Suprapubic skin (tissue), 4 donors: ENCODE data around the gene NCAPH2. TPM values are rescaled to one million over a fixed set of nuclear protein-coding genes. Genes with fewer than 3 reads are reported as not detected.

Source experiments
- DNase-seq, 2 donors: peaks; one replicate each; pipeline ENCODE4 v3.0.0-alpha.2; 2019; ENCODE audit warnings: low spot score in 2 of 2
- H3K27ac ChIP-seq: fragments of 200-600 bp; sonication (generic); one replicate; pipeline ENCODE4 v1.5.1; 2019
- H3K27me3 ChIP-seq: fragments of 200-600 bp; sonication (generic); one replicate; pipeline ENCODE4 v1.5.1; 2019
- H3K36me3 ChIP-seq: fragments of 200-600 bp; sonication (generic); one replicate; pipeline ENCODE4 v1.5.1; 2019
- H3K4me1 ChIP-seq: fragments of 200-600 bp; sonication (generic); one replicate; pipeline ENCODE4 v1.5.1; 2019
- H3K4me3 ChIP-seq: fragments of 200-600 bp; sonication (generic); one replicate; pipeline ENCODE4 v1.5.1; 2019; ENCODE audit warnings: mild to moderate bottlenecking
- H3K9me3 ChIP-seq: fragments of 200-600 bp; sonication (generic); one replicate; pipeline ENCODE4 v1.5.1; 2019
- CTCF ChIP-seq, 2 donors: fragments of 200-600 bp in 1 of 2; fragments of 450-650 bp in 1 of 2; sonication (generic) in 1 of 2; IDR thresholded peaks; one replicate each; pipeline ENCODE4 v1.5.1; 2016 to 2019; ENCODE audit warnings: antibody characterized with exemption in 2 of 2, mild to moderate bottlenecking in 1 of 2, moderate library complexity in 1 of 2
- EP300 ChIP-seq: sonication (generic); formaldehyde crosslinking; IDR thresholded peaks from one replicate; pipeline ENCODE4 v1.6.1; 2017; ENCODE audit warnings: antibody characterized with exemption
- POLR2A ChIP-seq, 2 donors: fragments of 450-650 bp; IDR thresholded peaks; one replicate each; pipeline ENCODE4 v1.6.1; 2017; ENCODE audit warnings: antibody characterized with exemption in 2 of 2, mild to moderate bottlenecking in 2 of 2, moderate library complexity in 2 of 2
- POLR2AphosphoS5 ChIP-seq, 3 donors: sonication (generic); formaldehyde crosslinking; IDR thresholded peaks; one replicate each; pipeline ENCODE4 v1.6.1; 2017; ENCODE audit warnings: antibody characterized with exemption in 3 of 3
- WGBS: methylation state at CpG from one replicate; pipeline ENCODE4 v1.1.5; 2018; 5-methylcytosine and 5-hydroxymethylcytosine counted together
- total RNA-seq, 4 donors: library from RNA; depleted of rRNA; stranded (reverse); fragments of >200 nt; gene quantifications; one replicate each; pipeline ENCODE4 v1.1.0, GENCODE V29; 2016

Gene NCAPH2
- total RNA-seq, 4 donors from 2014 or later, result 39.6 to 51.9 (median 50.0) TPM

GRCh38 chr22:50525104-50525857 is 17.3 kb downstream of the NCAPH2 start, which contains the start of gene SCO2:
TSS of gene SCO2 (minus strand) at chr22:50525598. CDS start at chr22:50524411, 1,187 bp downstream.
- DNase-seq, result peak; percentile 97 to 98
- H3K4me1 ChIP-seq, result peaks cover 53% of the 10 kb centered on the region
- peak within 1 kb of the TSS; percentile 91 for H3K4me3 ChIP-seq
- H3K36me3 ChIP-seq, result peaks cover 38% of the 10 kb centered on the region
- 0% methylated on average over 4 of the region's 84 CpGs for WGBS
- H3K27ac ChIP-seq, result peak within 1 kb of the TSS; percentile 96
- no peaks in the 10 kb centered on the region for H3K27me3 ChIP-seq
- H3K9me3 ChIP-seq, result no peaks in the 10 kb centered on the region
- peak in 1 of 2 donors; percentile 64 for TF ChIP-seq POLR2A (IDR thresholded peaks at IDR 0.05)
- TF ChIP-seq CTCF (IDR thresholded peaks at IDR 0.05), result peak in 1 of 2 donors; percentile 62
- no peak for TF ChIP-seq EP300
- TF ChIP-seq POLR2AphosphoS5 (IDR thresholded peaks at IDR 0.05), result peak in 2 of 3 donors; percentile 86 to 94

GRCh38 chr22:50525858-50526107 is 17.8 kb downstream of the NCAPH2 start:
- H3K4me3 ChIP-seq, result peak overlapping the region; percentile 91
- H3K27me3 ChIP-seq, result no peaks in the 10 kb centered on the region
- peaks cover 58% of the 10 kb centered on the region for H3K4me1 ChIP-seq
- peak in 1 of 2 donors; percentile 91 for DNase-seq
- H3K27ac ChIP-seq, result peak overlapping the region; percentile 96
- no peak for TF ChIP-seq EP300
- no peak for TF ChIP-seq POLR2AphosphoS5 (IDR thresholded peaks at IDR 0.05)
- TF ChIP-seq CTCF (IDR thresholded peaks at IDR 0.05), result no peak
- no peak for TF ChIP-seq POLR2A (IDR thresholded peaks at IDR 0.05)
- WGBS, result no CpG with 5 or more reads among the region's 33 CpGs
- H3K9me3 ChIP-seq, result no peaks in the 10 kb centered on the region
- peaks cover 33% of the 10 kb centered on the region for H3K36me3 ChIP-seq

GRCh38 chr22:50526108-50526833 is 18.2 kb downstream of the NCAPH2 start:
- no peaks in the 10 kb centered on the region for H3K27me3 ChIP-seq
- H3K4me1 ChIP-seq, result peaks cover 63% of the 10 kb centered on the region
- peak overlapping the region; percentile 96 for H3K27ac ChIP-seq
- WGBS, result under 1% methylated on average over 14 of the region's 77 CpGs
- peaks cover 28% of the 10 kb centered on the region for H3K36me3 ChIP-seq
- DNase-seq, result peak in 1 of 2 donors; percentile 92
- H3K4me3 ChIP-seq, result peak overlapping the region; percentile 91
- H3K9me3 ChIP-seq, result no peaks in the 10 kb centered on the region
- TF ChIP-seq CTCF (IDR thresholded peaks at IDR 0.05), result peak; percentile 32 to 81
- TF ChIP-seq EP300, result no peak
- peak in 1 of 2 donors; percentile 20 for TF ChIP-seq POLR2A (IDR thresholded peaks at IDR 0.05)
- TF ChIP-seq POLR2AphosphoS5 (IDR thresholded peaks at IDR 0.05), result no peak

GRCh38 chr22:50526834-50527801 is 19.1 kb downstream of the NCAPH2 start:
- peak overlapping the region; percentile 96 for H3K27ac ChIP-seq
- DNase-seq, result no peak
- H3K36me3 ChIP-seq, result peaks cover 21% of the 10 kb centered on the region
- H3K9me3 ChIP-seq, result no peaks in the 10 kb centered on the region
- TF ChIP-seq CTCF (IDR thresholded peaks at IDR 0.05), result no peak
- no peak for TF ChIP-seq EP300
- TF ChIP-seq POLR2A (IDR thresholded peaks at IDR 0.05), result no peak
- TF ChIP-seq POLR2AphosphoS5 (IDR thresholded peaks at IDR 0.05), result no peak
- peak overlapping the region; percentile 91 for H3K4me3 ChIP-seq
- 43% methylated on average over 28 of the region's 29 CpGs for WGBS
- no peaks in the 10 kb centered on the region for H3K27me3 ChIP-seq
- peaks cover 71% of the 10 kb centered on the region for H3K4me1 ChIP-seq
